Tibial nerve (tissue), 4 donors: Measurements from ENCODE around the gene RAD9A. TPM values are rescaled to one million over a fixed set of nuclear protein-coding genes. Genes with fewer than 3 reads are reported as not detected.

Source experiments
- DNase-seq, 2 donors: peaks; one replicate each; pipeline ENCODE4 v3.0.0-alpha.2; 2019; ENCODE audit warnings: low spot score in 2 of 2
- H3K27ac ChIP-seq, 4 donors: fragments of 200-600 bp; sonication (generic) in 3 of 4; one replicate each; pipeline ENCODE4 v1.5.1; 2017 to 2019; ENCODE audit warnings: mild to moderate bottlenecking in 1 of 4
- H3K27me3 ChIP-seq, 2 donors: fragments of 200-600 bp; sonication (generic) in 1 of 2; one replicate each; pipeline versions ENCODE4 v1.5.1 to v1.6.0; 2017 to 2019
- H3K36me3 ChIP-seq, 3 donors: fragments of 200-600 bp; sonication (generic); one replicate each; pipeline ENCODE4 v1.5.1; 2018 to 2019
- H3K4me1 ChIP-seq, 4 donors: fragments of 200-600 bp; sonication (generic) in 3 of 4; one replicate each; pipeline ENCODE4 v1.5.1; 2017 to 2019
- H3K4me3 ChIP-seq, 4 donors: fragments of 200-600 bp; sonication (generic) in 3 of 4; one replicate each; pipeline ENCODE4 v1.5.1; 2017 to 2019; ENCODE audit warnings: mild to moderate bottlenecking in 1 of 4, moderate library complexity in 1 of 4
- H3K9me3 ChIP-seq, 4 donors: fragments of 200-600 bp; sonication (generic) in 3 of 4; one replicate each; pipeline ENCODE4 v1.5.1; 2017 to 2019
- CTCF ChIP-seq, 5 experiments: fragments of 200-600 bp in 3 of 5; fragments of 450-650 bp in 2 of 5; sonication (generic) in 3 of 5; IDR thresholded peaks; one replicate each; pipeline ENCODE4 v1.5.1; 2016 to 2019; ENCODE audit warnings: antibody characterized with exemption in 5 of 5, mild to moderate bottlenecking in 3 of 5, moderate library complexity in 2 of 5
- EP300 ChIP-seq, 2 donors: sonication (generic); formaldehyde crosslinking; IDR thresholded peaks; one replicate each; pipeline ENCODE4 v1.6.1; 2017; ENCODE audit warnings: antibody characterized with exemption in 2 of 2, mild to moderate bottlenecking in 1 of 2
- POLR2A ChIP-seq, 2 donors: fragments of 450-650 bp; IDR thresholded peaks; one replicate each; pipeline ENCODE4 v1.6.1; 2017; ENCODE audit warnings: antibody characterized with exemption in 2 of 2, mild to moderate bottlenecking in 2 of 2, moderate library complexity in 2 of 2
- WGBS, 2 donors: methylation state at CpG; one replicate each; pipeline ENCODE4 v1.1.5; 2018; 5-methylcytosine and 5-hydroxymethylcytosine counted together
- total RNA-seq, 4 donors: library from RNA; depleted of rRNA; stranded (reverse); fragments of >200 nt; gene quantifications; one replicate each; pipeline ENCODE4 v1.1.0, GENCODE V29; 2016

The RAD9A gene
- total RNA-seq, 4 donors from 2014 or later = 22.7 to 39.0 (median 36.4) TPM

- H3K9me3 ChIP-seq = no peaks in the 10 kb centered on the region
- peak overlapping the region in 2 of 4 donors; percentile 64 to 77 for H3K27ac ChIP-seq
- DNase-seq = no peak
- WGBS, 2 donors = 66 to 81% methylated on average over 7 of the region's 7 CpGs
- TF ChIP-seq CTCF (IDR thresholded peaks at IDR 0.05) (no peak), POLR2A (IDR thresholded peaks at IDR 0.05) (no peak), EP300 (IDR thresholded peaks at IDR 0.05) (no peak)
- no peaks in the 10 kb centered on the region for H3K36me3 ChIP-seq
- peaks cover 0 to 66% (median 46%) of the 10 kb centered on the region in 4 donors for H3K4me1 ChIP-seq
- H3K4me3 ChIP-seq = no peak overlapping the region
- peaks cover 0 to 52% of the 10 kb centered on the region in 2 donors for H3K27me3 ChIP-seq
Measured at GRCh38 chr11:67411785-67412152, 20.0 kb downstream of the RAD9A start.

- 41 to 50% methylated on average over 4 to 8 of the region's 9 CpGs for WGBS, 2 donors
- H3K27me3 ChIP-seq = peaks cover 0 to 48% of the 10 kb centered on the region in 2 donors
- peak overlapping the region in 1 of 4 donors; percentile 14 for H3K27ac ChIP-seq
- DNase-seq = no peak
- no peaks in the 10 kb centered on the region for H3K36me3 ChIP-seq
- H3K4me3 ChIP-seq = no peak overlapping the region
- peaks cover 0 to 75% (median 49%) of the 10 kb centered on the region in 4 donors for H3K4me1 ChIP-seq
- no peaks in the 10 kb centered on the region for H3K9me3 ChIP-seq
- TF ChIP-seq EP300 (IDR thresholded peaks at IDR 0.05) (no peak), CTCF (IDR thresholded peaks at IDR 0.05) (no peak), POLR2A (IDR thresholded peaks at IDR 0.05) (no peak)
Measured at GRCh38 chr11:67412495-67413179, 20.9 kb downstream of the RAD9A start.

GRCh38 chr11:67413266-67413849 lies 21.6 kb downstream of the RAD9A start:
- H3K27ac ChIP-seq = peak overlapping the region in 1 of 4 donors; percentile 14
- H3K4me3 ChIP-seq = no peak overlapping the region
- no peak for TF ChIP-seq POLR2A (IDR thresholded peaks at IDR 0.05)
- 40 to 52% methylated on average over 2 of the region's 2 CpGs for WGBS, 2 donors
- no peaks in the 10 kb centered on the region for H3K9me3 ChIP-seq
- peaks cover 0 to 79% (median 49%) of the 10 kb centered on the region in 4 donors for H3K4me1 ChIP-seq
- DNase-seq = no peak
- H3K27me3 ChIP-seq = peaks cover 0 to 48% of the 10 kb centered on the region in 2 donors
- no peaks in the 10 kb centered on the region for H3K36me3 ChIP-seq

- Histone ChIP-seq H3K9me3 (no peaks in the 10 kb centered on the region), H3K4me3 (peak within 1 kb of the TSS; percentile 1 to 49 (median 30)), H3K36me3 (no peaks in the 10 kb centered on the region), H3K4me1 (peaks cover 0 to 80% (median 42%) of the 10 kb centered on the region in 4 donors), H3K27me3 (peaks cover 0 to 29% of the 10 kb centered on the region in 2 donors), H3K27ac (peak within 1 kb of the TSS; percentile 56 to 93 (median 82))
- TF ChIP-seq CTCF (IDR thresholded peaks at IDR 0.05) (no peak), EP300 (IDR thresholded peaks at IDR 0.05) (no peak), POLR2A (IDR thresholded peaks at IDR 0.05) (no peak)
- WGBS, 2 donors = 9 to 14% methylated on average over 14 to 45 of the region's 67 CpGs
- no peak for DNase-seq
Measured at GRCh38 chr11:67415501-67416304, 23.9 kb downstream of the RAD9A start, which contains the start of gene CARNS1. CARNS1 (plus strand) TSS chr11:67415678; CDS start chr11:67416200, 522 bp downstream.

- peaks cover 0 to 77% (median 38%) of the 10 kb centered on the region in 4 donors for H3K4me1 ChIP-seq
- peaks cover 0 to 20% of the 10 kb centered on the region in 2 donors for H3K27me3 ChIP-seq
- H3K9me3 ChIP-seq = no peaks in the 10 kb centered on the region
- peak overlapping the region in 1 of 4 donors; percentile 49 for H3K4me3 ChIP-seq
- DNase-seq = peak in 1 of 2 donors; percentile 24
- peak overlapping the region; percentile 56 to 93 (median 82) for H3K27ac ChIP-seq
- WGBS, 2 donors = 24 to 40% methylated on average over 21 of the region's 21 CpGs
- H3K36me3 ChIP-seq = no peaks in the 10 kb centered on the region
- TF ChIP-seq POLR2A (IDR thresholded peaks at IDR 0.05) (peak in 1 of 2 donors; percentile 6), EP300 (IDR thresholded peaks at IDR 0.05) (peak in 1 of 2 donors; percentile 50), CTCF (IDR thresholded peaks at IDR 0.05) (no peak)
Measured at GRCh38 chr11:67416416-67417335, 24.9 kb downstream of the RAD9A start.
